Lower leg skin (tissue), 4 donors: ENCODE measurements around the gene RGS8. TPM values are rescaled to one million over a fixed set of nuclear protein-coding genes. Genes with fewer than 3 reads are reported as not detected.

Source experiments
- DNase-seq, 2 donors: peaks; one replicate each; pipeline ENCODE4 v3.0.0-alpha.2; 2019; ENCODE audit warnings: low spot score in 2 of 2
- H3K4me3 ChIP-seq: fragments of 200-600 bp; sonication (generic); 2 replicates; pipeline ENCODE4 v1.5.1; 2017; ENCODE audit warnings: mild to moderate bottlenecking, low read depth; ENCODE audit not compliant: poor library complexity, severe bottlenecking
- CTCF ChIP-seq, 3 donors: fragments of 450-650 bp; IDR thresholded peaks; one replicate each; pipeline ENCODE4 v1.5.1; 2016; ENCODE audit warnings: antibody characterized with exemption in 3 of 3, mild to moderate bottlenecking in 3 of 3, moderate library complexity in 2 of 3
- POLR2A ChIP-seq, 2 donors: fragments of 450-650 bp; IDR thresholded peaks; one replicate each; pipeline ENCODE4 v1.6.1; 2016 to 2017; ENCODE audit warnings: antibody characterized with exemption in 2 of 2, mild to moderate bottlenecking in 1 of 2, moderate library complexity in 1 of 2
- WGBS, 2 donors: methylation state at CpG; one replicate each; pipeline ENCODE4 v1.1.5; 2018; 5-methylcytosine and 5-hydroxymethylcytosine counted together
- intact Hi-C: fragments of 100-400 bp; cut with DNase I; formaldehyde crosslinking; loops from one replicate; pipeline ENCODE4 v1.15.0; 2023; ENCODE audit warnings: low total_unique reads
- total RNA-seq, 4 donors: library from RNA; depleted of rRNA; stranded (reverse); fragments of >200 nt; gene quantifications; one replicate each; pipeline ENCODE4 v1.1.0, GENCODE V29; 2016

Gene RGS8
- total RNA-seq, 4 donors from 2014 or later: not detected

- DNase-seq: no peak
- intact Hi-C loops: no loop called here
- TF ChIP-seq POLR2A (IDR thresholded peaks at IDR 0.05) (no peak), CTCF (IDR thresholded peaks at IDR 0.05) (no peak)
- 62 to 84% methylated on average over 4 of the region's 4 CpGs for WGBS, 2 donors
- no peak overlapping the region for H3K4me3 ChIP-seq
These were observed 32.6 kb upstream of the RGS8 start for GRCh38 chr1:182716740-182717720.

GRCh38 chr1:182715531-182715930, 31.1 kb upstream of the RGS8 start:
- no peak overlapping the region for H3K4me3 ChIP-seq
- no peak for DNase-seq
- 60 to 100% methylated on average over 2 of the region's 2 CpGs for WGBS, 2 donors
- intact Hi-C loops: no loop called here
- TF ChIP-seq POLR2A (IDR thresholded peaks at IDR 0.05) (no peak), CTCF (IDR thresholded peaks at IDR 0.05) (no peak)

DNA sequence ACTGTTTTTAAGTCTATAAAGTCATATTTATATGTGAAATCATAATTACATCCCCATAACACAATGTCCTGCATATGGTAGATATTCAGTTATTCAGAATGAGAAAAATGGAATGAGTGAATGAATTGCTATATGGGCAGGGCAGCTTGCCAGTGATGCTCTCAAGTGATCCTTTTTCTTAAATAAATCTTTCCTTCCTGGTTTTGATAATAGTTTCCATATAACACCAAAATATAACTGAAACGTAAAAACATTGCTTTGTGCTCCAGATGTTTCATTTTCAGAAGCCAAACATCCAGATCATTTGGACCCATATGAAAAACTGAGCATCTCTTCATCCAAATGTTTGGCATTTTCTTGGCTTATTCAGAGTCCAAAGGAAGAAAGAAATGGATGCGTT, 30.2 kb upstream of the RGS8 start:
- no peak for TF ChIP-seq CTCF (IDR thresholded peaks at IDR 0.05)
- no peak for TF ChIP-seq POLR2A (IDR thresholded peaks at IDR 0.05)
- intact Hi-C loops: no loop called here
- DNase-seq: no peak
- WGBS, 2 donors: 58 to 76% methylated on average over 2 of the region's 2 CpGs
- H3K4me3 ChIP-seq: no peak overlapping the region

DNA sequence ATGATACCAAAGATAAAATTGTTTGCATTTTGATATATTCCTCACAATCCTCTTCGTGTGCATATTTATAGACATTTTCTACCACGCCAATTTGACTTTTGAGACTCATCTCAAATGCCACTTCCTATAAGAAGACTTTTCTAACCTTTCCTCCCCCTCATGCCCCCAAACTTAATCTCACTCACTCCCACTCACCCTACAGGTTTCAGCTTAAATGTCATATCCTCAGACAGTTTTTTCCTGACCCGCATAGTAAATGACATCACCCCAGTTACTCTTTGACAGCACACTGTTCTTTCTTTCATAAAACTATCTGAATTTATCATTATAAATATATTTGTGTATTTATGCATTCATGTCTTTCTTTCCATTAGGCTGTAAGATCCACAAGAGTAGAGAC, 29.6 kb upstream of the RGS8 start:
- intact Hi-C loops: no loop called here
- no peak overlapping the region for H3K4me3 ChIP-seq
- no peak for TF ChIP-seq CTCF (IDR thresholded peaks at IDR 0.05)
- TF ChIP-seq POLR2A (IDR thresholded peaks at IDR 0.05): no peak
- DNase-seq: no peak
- WGBS, 2 donors: 89 to 96% methylated on average over 3 of the region's 3 CpGs

- TF ChIP-seq POLR2A (IDR thresholded peaks at IDR 0.05) (no peak), CTCF (IDR thresholded peaks at IDR 0.05) (no peak)
- intact Hi-C loops: no loop called here
- no peak for DNase-seq
- 92 to 97% methylated on average over 3 of the region's 3 CpGs for WGBS, 2 donors
- H3K4me3 ChIP-seq: no peak overlapping the region
These were observed 29.1 kb upstream of the RGS8 start for GRCh38 chr1:182713492-182713891.
